Measurements from ENCODE around the gene DEXI.

Gene DEXI

DNA sequence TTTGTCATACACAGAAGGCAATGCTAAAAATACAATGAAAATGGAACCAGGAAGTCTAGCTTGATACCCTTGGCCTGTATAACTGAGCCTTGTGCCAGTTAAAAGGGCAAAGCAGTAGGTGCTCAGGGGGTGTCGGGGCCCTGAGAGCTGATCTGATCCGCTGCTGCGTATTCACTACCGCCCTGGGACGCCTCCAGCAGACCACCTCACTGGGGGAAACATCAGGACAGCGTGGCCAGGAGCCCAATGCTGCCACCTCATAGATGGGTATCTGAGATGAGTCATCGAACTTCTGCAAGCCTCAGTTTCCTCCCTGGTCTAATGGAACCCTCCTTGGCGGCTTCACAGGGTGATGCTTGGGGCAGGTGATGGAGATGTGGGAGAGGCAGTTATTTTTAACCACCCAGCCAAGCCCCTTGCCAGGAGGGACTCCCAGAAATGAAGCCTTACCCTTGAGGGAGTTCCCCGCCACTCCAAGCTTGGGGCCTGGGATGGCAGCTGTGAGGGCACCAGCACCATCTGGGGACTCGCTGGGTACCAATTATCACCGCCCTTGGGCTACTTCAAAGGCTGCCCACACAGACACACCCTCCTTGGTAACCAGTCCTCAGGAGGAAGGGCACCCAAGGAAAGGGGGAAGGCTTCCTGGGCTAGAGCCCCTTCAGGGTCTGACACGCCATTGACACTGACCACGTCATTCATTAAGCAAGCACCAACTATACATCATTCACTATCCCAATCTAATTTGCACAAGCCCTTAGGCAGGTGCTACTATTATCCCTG lies 7.8 kb downstream of the DEXI start:
- DNase-seq (ENCODE audit: low read depth in 2 of 2): no peak
- TF ChIP-seq CTCF (IDR thresholded peaks at IDR 0.05; ENCODE audit: low read depth, low read length): no peak
- H3K4me3 ChIP-seq (replicated peaks in 1 of 2; ENCODE audit: low read depth in 2 of 2, low read length in 2 of 2): no peak overlapping the region

DNA sequence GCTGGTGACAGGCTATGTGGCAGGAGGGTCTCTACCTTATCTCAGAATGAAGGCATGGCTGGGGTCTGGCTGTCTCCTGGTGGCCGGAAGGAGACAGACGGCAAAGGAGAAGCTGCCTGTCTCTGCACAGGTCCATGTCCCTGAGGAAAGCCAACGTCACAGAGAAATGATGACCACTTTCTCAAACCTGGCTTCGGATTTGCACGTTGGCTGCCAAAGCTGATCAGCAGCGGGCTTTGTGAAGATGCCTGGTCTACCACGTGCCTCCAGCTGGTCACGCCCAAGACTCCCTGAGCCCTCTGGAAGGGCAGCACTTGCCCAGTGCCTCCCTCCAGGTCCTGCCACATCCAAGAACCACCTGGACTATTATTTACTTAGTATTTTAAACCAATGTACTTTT lies 8.4 kb downstream of the DEXI start:
- no peak for DNase-seq (ENCODE audit: low read depth in 2 of 2)
- no peak for TF ChIP-seq CTCF (IDR thresholded peaks at IDR 0.05; ENCODE audit: low read depth, low read length)
- no peak overlapping the region for H3K4me3 ChIP-seq (replicated peaks in 1 of 2; ENCODE audit: low read depth in 2 of 2, low read length in 2 of 2)

- no peak overlapping the region for H3K4me3 ChIP-seq (replicated peaks in 1 of 2; ENCODE audit: low read depth in 2 of 2, low read length in 2 of 2)
- no peak for TF ChIP-seq CTCF (IDR thresholded peaks at IDR 0.05; ENCODE audit: low read depth, low read length)
- no peak for DNase-seq (ENCODE audit: low read depth in 2 of 2)
Measured at GRCh38 chr16:10932959-10933710, 9.1 kb downstream of the DEXI start.

DNA sequence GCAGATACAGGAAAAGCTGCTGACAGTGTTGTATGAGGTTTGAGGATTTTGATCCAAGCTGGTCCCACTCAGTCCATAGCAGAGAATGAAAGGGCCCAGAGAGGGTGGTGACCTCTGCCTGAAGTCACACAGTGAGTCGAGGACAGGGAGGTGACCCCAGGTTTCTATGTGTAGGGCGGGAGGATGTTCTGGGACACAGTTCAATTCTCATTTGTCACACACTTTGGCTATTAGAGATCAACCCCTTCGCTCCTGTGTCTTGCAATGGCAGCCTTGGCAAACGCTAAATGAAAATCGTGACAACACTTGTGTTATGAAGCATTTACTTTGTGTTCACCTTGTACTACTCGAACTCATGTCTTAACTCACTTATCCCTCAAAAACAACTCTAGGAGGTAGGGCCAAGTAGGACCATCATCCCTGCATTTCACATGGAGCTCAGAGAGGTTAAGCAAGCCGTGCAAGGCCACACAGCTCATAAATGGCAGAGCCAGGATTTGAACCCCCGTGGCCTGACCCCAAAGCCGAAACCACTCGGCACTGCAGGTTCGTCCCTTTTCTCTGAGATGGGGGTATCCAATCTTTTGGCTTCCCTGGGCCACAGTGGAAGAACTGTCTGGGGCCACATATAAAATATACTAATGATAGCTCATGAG lies 10.2 kb downstream of the DEXI start:
- TF ChIP-seq CTCF (IDR thresholded peaks at IDR 0.05; ENCODE audit: low read depth, low read length): no peak
- H3K4me3 ChIP-seq (replicated peaks in 1 of 2; ENCODE audit: low read depth in 2 of 2, low read length in 2 of 2): no peak overlapping the region
- DNase-seq (ENCODE audit: low read depth in 2 of 2): no peak

DNA sequence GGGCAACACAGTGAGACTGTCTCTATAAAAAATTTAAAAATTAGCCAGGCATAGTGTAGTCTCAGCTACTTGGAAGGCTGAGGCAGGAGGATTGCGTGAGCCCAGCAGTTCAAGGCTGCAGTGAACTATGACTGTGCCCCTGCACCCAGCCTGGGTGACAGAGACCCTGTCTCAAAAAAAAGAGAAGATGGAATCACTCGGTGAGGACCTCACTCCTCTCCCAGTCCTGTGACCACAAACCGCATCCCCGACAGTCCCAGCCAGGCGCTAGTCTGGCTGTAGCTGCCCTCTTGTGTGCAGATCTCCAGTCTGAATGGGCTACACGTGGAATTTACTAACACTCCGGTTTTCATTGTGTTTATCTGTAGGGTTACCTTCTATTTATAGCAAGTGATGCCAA lies 11.1 kb downstream of the DEXI start:
- no peak for DNase-seq (ENCODE audit: low read depth in 2 of 2)
- no peak overlapping the region for H3K4me3 ChIP-seq (replicated peaks in 1 of 2; ENCODE audit: low read depth in 2 of 2, low read length in 2 of 2)
- no peak for TF ChIP-seq CTCF (IDR thresholded peaks at IDR 0.05; ENCODE audit: low read depth, low read length)

DNA sequence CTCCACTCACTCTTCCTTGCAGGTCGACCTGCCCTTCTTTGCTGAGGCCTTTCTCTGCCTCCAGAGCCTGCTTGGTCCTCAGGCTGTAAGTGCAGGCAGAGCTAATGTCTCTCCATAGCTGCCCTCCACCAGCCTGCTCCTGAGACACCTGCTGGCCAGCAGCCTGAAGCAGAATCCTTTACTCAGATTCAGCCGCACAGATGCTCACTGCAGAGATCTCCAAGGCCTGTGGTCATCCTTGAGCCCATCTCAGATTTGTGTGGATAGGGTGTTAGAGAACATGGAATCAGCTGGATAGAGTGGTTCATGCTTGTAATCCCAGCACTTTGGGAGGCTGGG lies 11.5 kb downstream of the DEXI start:
- H3K4me3 ChIP-seq (replicated peaks in 1 of 2; ENCODE audit: low read depth in 2 of 2, low read length in 2 of 2): no peak overlapping the region
- DNase-seq (ENCODE audit: low read depth in 2 of 2): no peak
- no peak for TF ChIP-seq CTCF (IDR thresholded peaks at IDR 0.05; ENCODE audit: low read depth, low read length)

Measured in cardiac fibroblast (primary cell).